KOPT-K1 (cell line): ENCODE measurements around the gene WDFY1.
A peak's percentile ranks its signal among the peaks of the same experiment; 100 is the strongest.
"Not testable (repeated sequence)": the region's sequence is repeated elsewhere in the genome, so short reads cannot be mapped to it uniquely, and the experiment has no call there.

Source experiments
- H3K27ac ChIP-seq: fragments of 200-600 bp; sonication (generic); 2 replicates; pipeline ENCODE4 v1.5.1; 2016; ENCODE audit warnings: antibody characterized with exemption, mild to moderate bottlenecking, low read depth, low read length; ENCODE audit not compliant: poor library complexity, severe bottlenecking
- H3K36me3 ChIP-seq: fragments of 200-600 bp; sonication (generic); 2 replicates; pipeline ENCODE4 v1.5.1; 2017; ENCODE audit warnings: antibody characterized with exemption, mild to moderate bottlenecking, low read length, moderate library complexity; ENCODE audit not compliant: insufficient read depth
- H3K9me3 ChIP-seq: fragments of 200-600 bp; sonication (generic); 2 replicates; pipeline ENCODE4 v1.5.1; 2017; ENCODE audit warnings: antibody characterized with exemption, low read length, mild to moderate bottlenecking; ENCODE audit not compliant: insufficient read depth, poor library complexity, severe bottlenecking

The WDFY1 gene

DNA sequence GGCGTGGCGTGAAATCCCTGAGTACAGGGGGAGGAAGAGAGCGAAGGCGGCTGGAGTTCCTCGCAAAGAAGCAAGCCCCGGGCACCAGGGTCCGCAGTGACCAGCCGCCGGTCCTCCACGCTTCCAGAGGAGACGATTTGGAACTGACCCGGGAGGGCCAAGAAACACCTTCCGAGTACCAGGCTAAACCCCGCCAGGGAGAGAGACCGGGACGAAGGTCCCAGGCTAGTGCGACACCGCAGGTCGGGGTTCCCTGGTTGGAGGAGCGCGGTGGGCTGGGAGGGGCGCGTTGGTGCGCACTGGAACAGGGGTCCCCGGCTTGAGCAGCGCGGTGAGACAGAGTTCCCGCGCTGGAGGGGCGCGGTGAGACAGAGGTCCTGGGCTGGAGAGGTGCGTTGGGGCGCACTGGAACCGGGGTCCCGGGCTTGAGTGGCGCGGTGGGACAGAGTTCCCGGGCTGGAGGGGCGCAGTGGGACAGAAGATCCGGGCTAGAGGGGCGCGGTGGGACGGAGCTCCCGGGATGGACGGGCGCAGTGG lies 901 bp downstream of the WDFY1 start:
- Histone ChIP-seq H3K27ac (peak overlapping the region; percentile 72), H3K9me3 (no peaks in the 10 kb centered on the region)

DNA sequence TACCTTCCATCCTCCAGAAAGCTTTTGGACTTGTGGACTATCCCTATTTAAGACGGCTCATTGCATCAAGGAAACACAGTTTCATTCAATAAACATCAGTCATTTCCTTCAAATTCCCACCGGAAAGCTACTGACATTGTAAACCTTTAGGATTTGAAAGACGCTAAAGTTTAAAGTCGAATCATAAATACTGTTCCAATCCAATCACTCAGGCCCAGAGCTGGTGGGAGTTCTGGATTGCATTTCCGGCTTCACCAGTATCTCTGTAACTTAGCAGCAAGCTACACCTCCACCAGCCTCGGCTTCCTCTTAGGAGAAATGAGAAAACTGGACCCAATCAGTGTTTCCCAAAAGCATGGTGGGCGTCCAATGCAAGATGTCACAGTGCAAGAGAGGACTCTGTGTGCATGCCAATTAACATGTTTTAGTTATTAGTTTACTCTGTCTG lies 1.6 kb downstream of the WDFY1 start:
- Histone ChIP-seq H3K27ac (no peak overlapping the region), H3K9me3 (no peaks in the 10 kb centered on the region), H3K36me3 (no peaks in the 10 kb centered on the region)

More for the DNA sequence above, 901 bp downstream of the WDFY1 start:
- H3K36me3 ChIP-seq, result no peaks in the 10 kb centered on the region

DNA sequence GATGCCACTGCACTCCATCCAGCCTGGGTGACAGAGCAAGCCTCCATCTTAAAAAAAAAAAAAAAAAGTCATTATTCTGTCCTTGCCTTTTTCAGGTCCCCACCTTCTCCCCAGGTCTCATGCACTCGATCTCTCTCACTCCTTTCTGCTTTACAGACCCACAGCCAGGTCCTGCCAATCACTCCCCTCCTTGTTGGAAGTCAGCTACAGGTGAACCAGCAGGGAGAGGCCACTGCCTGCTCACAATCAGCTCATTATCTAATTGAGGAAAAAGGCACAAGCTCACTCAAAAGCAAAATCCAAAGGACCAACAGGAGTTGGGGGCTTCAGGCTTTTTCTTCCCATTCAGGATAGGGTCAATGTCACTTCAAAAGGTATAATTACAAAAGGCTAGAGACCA lies 2.0 kb downstream of the WDFY1 start:
- H3K9me3 ChIP-seq, result no peaks in the 10 kb centered on the region
- H3K36me3 ChIP-seq, result no peaks in the 10 kb centered on the region
- no peak overlapping the region for H3K27ac ChIP-seq

DNA sequence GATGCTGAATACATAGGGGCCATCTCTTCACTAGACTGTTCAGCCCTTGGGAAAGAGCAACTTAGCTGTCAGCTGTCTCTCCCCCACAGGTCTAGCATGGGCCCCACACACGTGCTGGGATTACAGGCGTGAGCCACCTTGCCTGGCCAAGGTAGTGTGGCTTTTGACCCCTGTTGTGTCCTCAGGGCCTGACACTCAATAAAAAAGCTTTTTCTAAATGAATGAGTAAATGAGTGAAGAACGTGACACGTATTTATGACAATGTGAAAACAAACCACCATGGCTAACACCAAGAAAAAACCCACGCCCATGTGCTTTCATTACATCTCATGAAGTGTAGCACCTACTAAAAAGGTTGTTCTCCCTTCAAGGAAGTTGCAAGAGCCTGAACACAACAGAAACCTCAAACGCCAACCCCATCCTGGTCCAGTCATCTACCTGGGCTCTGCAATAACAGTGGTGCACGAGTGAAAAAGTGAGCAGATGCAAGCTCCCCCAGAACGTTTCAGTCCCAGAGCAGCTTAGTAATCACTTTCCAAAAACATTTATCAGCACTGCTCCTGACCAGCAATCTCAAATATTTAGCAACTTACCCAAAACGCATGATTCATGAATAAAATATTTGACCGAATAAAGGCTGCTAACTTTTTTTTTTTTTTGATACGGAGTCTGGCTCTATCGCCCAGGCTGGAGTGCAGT lies 3.4 kb downstream of the WDFY1 start:
- Histone ChIP-seq H3K36me3 (no peaks in the 10 kb centered on the region), H3K9me3 (no peaks in the 10 kb centered on the region), H3K27ac (no peak overlapping the region)

DNA sequence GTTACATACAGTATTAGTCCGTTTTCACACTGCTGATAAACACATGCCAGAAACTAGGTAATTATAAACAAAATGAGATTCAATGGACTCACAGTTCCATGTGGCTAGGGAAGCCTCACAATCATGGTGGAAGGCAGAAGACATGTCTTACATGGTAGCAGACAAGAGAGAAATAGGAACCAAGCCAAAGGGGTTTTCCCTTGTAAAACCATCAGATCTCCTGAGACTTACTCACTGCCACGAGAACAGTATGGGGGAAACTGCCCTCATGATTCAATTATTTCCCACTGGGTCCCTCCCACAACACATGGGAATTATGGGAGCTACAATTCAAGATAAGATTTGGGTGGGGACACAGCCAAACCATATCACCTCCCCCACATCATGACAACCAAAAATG lies 5.7 kb downstream of the WDFY1 start:
- H3K36me3 ChIP-seq, H3K27ac ChIP-seq, H3K9me3 ChIP-seq: not testable (repeated sequence)

DNA sequence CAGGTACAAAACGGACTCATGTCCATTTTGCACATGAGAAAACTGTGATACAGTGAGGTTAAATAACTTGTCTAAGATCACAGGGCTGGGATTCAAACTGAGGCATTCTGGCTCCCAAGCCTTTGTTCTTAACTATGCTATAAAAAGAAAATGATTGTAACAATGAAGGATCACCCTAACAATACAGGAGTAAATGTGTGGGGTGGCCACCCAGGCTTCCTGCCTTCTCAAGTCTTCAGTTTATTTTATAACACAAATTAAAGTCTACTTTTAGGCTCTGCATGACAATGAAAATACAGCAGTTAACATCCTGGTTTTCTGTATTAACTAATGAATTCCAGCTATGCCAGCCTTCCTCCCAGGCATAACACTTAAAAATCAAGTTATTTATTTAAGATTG lies 7.6 kb downstream of the WDFY1 start:
- no peaks in the 10 kb centered on the region for H3K9me3 ChIP-seq
- H3K36me3 ChIP-seq, result no peaks in the 10 kb centered on the region
- H3K27ac ChIP-seq, result no peak overlapping the region

DNA sequence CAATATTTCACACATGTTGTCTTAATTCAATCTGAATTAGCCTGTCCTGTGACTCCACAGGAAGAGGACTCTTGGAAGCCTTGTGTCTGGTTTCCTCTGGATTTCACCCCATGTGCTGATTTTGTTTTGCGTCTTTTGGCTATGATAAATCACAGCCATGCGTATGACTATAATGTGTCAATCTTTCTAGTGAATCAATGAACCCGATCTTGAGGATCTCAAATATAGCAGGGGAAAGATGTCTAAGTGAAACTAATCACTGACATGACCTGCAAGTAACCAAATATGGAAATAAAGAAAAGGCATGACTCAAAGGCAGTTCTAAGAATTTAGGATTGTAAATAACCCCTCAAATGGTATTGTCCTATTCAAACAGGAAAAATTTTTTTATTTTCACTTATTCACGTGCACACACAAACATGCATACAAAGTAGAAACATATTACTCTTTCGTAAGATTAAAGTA lies 8.2 kb downstream of the WDFY1 start:
- H3K27ac ChIP-seq, result no peak overlapping the region
- no peaks in the 10 kb centered on the region for H3K9me3 ChIP-seq
- H3K36me3 ChIP-seq, result no peaks in the 10 kb centered on the region

DNA sequence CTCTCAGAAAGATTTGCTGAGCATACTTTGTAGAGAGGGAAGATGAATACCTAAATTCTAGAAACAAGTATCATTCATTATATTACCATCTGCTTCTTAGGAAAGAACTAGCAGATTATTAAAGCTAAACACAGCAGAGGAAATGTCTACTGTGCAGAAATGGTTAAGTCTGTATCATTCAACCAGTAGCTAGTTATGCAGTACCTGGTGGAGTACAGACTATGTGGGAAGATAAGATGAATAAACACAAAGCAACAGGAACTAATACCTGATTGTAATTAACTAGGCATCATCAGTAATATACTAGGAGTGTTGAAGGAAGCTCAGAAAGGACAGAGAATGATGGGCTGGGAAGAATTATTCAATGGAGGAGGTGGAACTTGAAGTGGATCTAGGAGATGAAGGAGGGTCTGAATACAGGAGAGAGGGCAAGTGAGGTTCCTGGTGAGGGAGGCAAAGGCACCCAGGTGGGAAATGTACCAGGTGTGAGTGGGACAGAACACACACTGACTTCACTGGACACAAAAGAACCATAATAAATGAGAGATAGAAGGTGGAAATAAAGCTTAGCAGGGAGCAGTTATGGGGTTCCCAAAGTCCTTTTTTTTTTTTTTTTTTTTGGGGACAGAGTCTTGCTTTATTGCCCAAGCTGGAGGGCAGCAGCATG lies 9.5 kb downstream of the WDFY1 start:
- H3K36me3 ChIP-seq, result no peaks in the 10 kb centered on the region
- H3K9me3 ChIP-seq, result no peaks in the 10 kb centered on the region
- H3K27ac ChIP-seq, result no peak overlapping the region

DNA sequence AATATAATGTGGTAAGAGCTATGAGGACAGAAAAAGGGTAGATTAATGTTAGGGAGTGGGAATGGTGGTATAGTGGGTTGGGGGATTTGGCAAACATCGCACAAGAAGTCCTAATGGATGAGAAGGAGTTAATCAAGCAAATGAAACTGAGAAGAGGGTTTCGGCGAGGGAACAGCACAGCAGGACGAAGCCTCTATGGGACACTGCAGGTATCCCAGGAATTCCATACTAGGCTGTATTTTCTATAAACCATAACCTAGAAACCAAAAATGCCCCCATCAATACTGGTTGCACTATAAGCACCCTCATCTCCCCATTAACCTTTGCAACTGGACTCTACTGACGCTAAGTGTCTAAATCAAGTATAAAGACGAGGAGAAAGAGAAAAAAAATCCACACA lies 10.3 kb downstream of the WDFY1 start:
- Histone ChIP-seq H3K9me3 (no peaks in the 10 kb centered on the region), H3K27ac (no peak overlapping the region), H3K36me3 (no peaks in the 10 kb centered on the region)

DNA sequence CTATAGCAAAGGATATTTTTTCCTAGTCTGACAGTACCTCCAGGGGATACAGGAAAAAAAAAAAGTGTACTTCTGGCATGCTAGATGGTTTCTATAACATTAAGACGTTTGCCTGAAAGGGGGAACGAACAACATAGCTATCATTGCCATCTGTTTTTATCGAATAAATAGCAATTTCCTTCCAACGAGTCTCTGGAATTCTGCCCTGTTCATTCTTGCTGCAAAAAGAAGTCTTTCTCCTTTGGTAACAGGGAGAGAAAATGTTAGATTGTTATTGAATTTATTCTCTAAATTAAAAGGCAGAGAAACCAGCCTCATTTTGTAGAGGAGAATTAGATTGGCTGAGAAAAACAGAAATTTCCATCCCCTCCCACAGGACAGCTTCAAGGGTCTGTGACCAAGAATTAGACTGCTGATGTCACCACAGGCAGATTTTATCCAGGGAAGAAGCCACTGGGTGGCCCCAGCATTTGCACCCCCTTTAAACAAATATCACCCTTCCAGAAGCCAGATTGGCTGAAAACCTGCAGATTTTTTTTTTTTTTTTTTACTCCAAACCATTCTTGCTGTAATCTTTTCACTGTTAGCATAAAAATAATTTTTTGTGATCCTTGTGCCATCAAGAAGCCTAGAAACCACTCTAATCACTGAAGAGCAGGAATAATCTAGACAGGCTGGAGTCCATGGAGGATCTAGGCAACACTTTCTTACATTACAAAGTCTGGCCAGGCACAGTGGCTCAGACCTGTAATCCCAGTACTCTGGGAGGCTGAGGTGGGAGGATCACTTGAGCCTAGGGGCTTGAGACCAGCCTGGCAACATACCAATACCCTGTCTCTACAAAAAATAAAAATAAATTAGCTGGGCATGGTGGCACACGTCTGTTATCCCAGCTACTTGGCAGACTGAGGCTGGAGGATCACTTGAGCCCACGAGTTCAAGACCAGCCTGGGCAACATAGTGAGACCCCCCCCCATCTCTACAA lies 12.0 kb downstream of the WDFY1 start:
- Histone ChIP-seq H3K27ac (no peak overlapping the region), H3K36me3 (no peaks in the 10 kb centered on the region), H3K9me3 (no peaks in the 10 kb centered on the region)

DNA sequence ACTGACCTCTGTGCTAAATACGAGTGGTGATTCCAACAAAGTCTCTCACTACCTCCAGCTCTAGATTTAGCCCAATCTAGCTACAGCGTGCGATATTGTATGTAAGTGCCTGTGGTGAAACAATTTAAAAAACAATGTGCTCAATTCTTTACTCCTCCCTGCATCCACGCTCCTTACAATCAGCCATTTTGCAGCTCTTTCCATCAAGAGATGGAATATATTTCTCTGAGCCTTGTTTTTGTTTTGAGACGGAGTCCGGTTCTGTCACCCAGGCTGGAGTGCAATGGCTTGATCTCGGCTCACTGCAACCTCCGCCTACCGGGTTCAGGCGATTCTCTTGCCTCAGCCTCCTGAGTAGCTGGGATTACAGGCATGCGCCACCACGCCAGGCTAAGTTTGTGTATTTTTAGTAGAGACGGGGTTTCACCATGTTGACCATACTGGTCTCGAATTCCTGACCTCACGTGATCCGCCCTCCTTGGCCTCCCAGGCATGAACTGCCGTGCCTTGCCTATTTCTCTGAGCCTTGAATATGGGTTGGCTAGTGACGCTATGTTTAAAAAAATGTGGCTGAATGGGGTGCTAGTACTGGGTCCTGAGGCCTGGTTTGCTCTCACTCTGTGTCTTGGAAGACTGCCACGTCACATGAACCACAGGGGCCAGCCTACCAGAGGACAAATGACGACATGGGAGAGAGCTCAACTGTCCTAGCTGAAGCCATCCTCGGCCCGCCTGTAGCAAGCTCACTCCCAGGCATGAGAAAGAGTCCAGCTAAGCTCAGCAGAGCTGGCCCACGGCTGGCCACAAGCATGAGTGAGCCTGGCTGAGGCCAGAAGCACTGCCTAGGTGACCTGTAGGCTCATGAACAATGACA lies 14.8 kb downstream of the WDFY1 start:
- H3K27ac ChIP-seq, result no peak overlapping the region
- peaks cover 14% of the 10 kb centered on the region for H3K9me3 ChIP-seq
- H3K36me3 ChIP-seq, result no peaks in the 10 kb centered on the region

DNA sequence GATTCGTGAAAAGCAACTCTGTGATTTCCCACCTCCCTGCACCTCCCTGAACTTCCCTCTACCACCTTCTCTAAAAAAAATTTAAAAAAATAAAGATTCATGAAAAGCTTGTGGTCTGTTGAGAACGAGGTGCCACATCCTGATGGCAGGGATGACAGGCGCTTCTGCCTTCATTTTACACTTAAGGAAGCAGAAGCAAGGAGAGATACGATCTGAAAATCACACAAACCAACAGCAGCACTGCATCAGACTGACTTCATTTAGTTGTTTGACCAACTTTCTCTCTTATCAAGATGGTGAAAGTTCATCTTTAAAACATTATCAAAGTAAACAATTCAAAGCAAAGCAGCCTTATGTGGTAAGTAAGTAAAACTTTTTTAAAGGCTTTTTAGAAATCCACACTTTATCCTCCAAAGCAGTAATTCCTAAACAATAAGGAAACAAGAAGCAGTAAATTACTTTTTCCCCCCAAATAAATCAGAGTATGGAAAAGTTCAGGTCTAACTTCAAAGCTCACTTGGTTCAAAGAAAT lies 15.5 kb downstream of the WDFY1 start:
- no peaks in the 10 kb centered on the region for H3K36me3 ChIP-seq
- no peak overlapping the region for H3K27ac ChIP-seq
- peaks cover 14% of the 10 kb centered on the region for H3K9me3 ChIP-seq

DNA sequence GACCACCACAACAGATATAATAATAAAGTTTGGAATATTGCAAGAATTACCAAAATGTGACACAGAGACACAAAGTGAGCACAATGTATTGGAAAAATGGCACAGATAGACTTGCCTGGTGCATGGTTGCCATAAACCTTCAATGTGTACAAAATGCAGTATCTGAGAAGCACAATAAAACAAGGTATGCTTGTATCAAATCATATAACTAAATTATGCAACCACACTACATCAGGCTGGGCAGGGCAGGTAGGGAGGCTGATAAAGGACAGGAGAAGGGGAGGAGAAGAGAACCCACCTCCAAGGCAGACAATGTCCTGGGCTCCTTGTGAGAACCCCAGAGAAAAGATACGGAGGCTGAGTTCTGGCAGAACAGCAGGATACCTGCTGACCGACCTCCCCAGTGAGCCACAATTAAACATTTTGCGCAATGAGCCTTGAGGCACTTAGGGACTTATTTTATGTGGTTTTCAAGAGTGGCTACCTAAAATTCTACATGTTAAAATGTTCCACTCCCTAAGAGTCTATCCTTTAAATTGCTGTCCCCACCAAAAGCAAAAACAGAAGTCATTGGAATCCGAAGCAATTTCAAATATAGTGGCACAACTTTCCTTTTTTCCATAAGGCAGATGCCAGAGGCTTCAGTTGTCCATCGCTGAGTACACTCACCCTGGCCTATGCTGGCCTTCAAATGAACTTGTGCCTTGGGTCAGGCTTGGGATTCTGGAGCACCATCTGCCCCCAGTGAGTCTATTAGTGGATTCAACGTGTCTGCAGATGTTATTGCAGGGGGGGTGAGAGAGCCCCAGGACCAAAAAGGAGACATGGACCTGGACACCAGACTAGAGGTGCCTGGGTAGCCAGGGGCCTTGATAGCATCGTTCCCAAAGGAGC lies 16.8 kb downstream of the WDFY1 start:
- H3K36me3 ChIP-seq, result no peaks in the 10 kb centered on the region
- no peak overlapping the region for H3K27ac ChIP-seq
- peaks cover 14% of the 10 kb centered on the region for H3K9me3 ChIP-seq
